Gastroesophageal sphincter (tissue), 4 donors: Measurements from ENCODE around the gene OSTM1. TPM values are rescaled to one million over a fixed set of nuclear protein-coding genes. Genes with fewer than 3 reads are reported as not detected.
"Not testable (repeated sequence)": the region's sequence is repeated elsewhere in the genome, so short reads cannot be mapped to it uniquely, and the experiment has no call there.

Experiments used
- ATAC-seq: fragments of 150-250 bp; one replicate; pipeline ENCODE4 v1.9.1; 2016; ENCODE audit warnings: mild to moderate bottlenecking, moderate library complexity
- H3K27ac ChIP-seq, 4 donors: fragments of 200-600 bp; sonication (generic) in 3 of 4; 1 replicate in 3 of 4; 2 replicates in 1 of 4; pipeline ENCODE4 v1.5.1; 2016 to 2019
- H3K27me3 ChIP-seq: fragments of 200-600 bp; sonication (generic); one replicate; pipeline ENCODE4 v1.5.1; 2019
- H3K36me3 ChIP-seq, 2 donors: fragments of 200-600 bp; sonication (generic); one replicate each; pipeline ENCODE4 v1.5.1; 2019; ENCODE audit warnings: control low read depth in 1 of 2
- H3K4me1 ChIP-seq, 3 donors: fragments of 200-600 bp; sonication (generic); 1 replicate in 2 of 3; 2 replicates in 1 of 3; pipeline ENCODE4 v1.5.1; 2016 to 2019; ENCODE audit warnings: control low read depth in 2 of 3
- H3K4me3 ChIP-seq, 2 donors: fragments of 200-600 bp; sonication (generic); one replicate each; pipeline ENCODE4 v1.5.1; 2019; ENCODE audit warnings: mild to moderate bottlenecking in 1 of 2, moderate library complexity in 1 of 2
- H3K9me3 ChIP-seq, 3 donors: fragments of 200-600 bp; sonication (generic); one replicate each; pipeline ENCODE4 v1.5.1; 2017 to 2019; ENCODE audit warnings: control low read depth in 2 of 3
- CTCF ChIP-seq, 4 experiments: fragments of 200-600 bp in 2 of 4; fragments of 450-650 bp in 2 of 4; sonication (generic) in 1 of 4; IDR thresholded peaks; one replicate each; pipeline ENCODE4 v1.5.1; 2017 to 2019; ENCODE audit warnings: antibody characterized with exemption in 4 of 4, mild to moderate bottlenecking in 2 of 4, moderate library complexity in 2 of 4
- EP300 ChIP-seq: sonication (generic); formaldehyde crosslinking; IDR thresholded peaks from one replicate; pipeline ENCODE4 v1.6.1; 2017; ENCODE audit warnings: antibody characterized with exemption, mild to moderate bottlenecking
- POLR2A ChIP-seq, 2 donors: fragments of 450-650 bp; IDR thresholded peaks; one replicate each; pipeline ENCODE4 v1.6.1; 2017; ENCODE audit warnings: antibody characterized with exemption in 2 of 2, mild to moderate bottlenecking in 2 of 2, moderate library complexity in 1 of 2
- POLR2AphosphoS5 ChIP-seq: sonication (generic); formaldehyde crosslinking; IDR thresholded peaks from one replicate; pipeline ENCODE4 v1.6.1; 2017; ENCODE audit warnings: antibody characterized with exemption
- WGBS, 2 donors: methylation state at CpG; one replicate each; pipeline ENCODE4 v1.1.5; 2018; ENCODE audit warnings: low coverage in 1 of 2; 5-methylcytosine and 5-hydroxymethylcytosine counted together
- total RNA-seq, 4 donors: library from RNA; depleted of rRNA; stranded (reverse); fragments of >200 nt; gene quantifications; one replicate each; pipeline ENCODE4 v1.1.0, GENCODE V29; 2016

Gene OSTM1
- total RNA-seq, 4 donors from 2014 or later = 44.6 to 78.1 (median 55.5) TPM

DNA sequence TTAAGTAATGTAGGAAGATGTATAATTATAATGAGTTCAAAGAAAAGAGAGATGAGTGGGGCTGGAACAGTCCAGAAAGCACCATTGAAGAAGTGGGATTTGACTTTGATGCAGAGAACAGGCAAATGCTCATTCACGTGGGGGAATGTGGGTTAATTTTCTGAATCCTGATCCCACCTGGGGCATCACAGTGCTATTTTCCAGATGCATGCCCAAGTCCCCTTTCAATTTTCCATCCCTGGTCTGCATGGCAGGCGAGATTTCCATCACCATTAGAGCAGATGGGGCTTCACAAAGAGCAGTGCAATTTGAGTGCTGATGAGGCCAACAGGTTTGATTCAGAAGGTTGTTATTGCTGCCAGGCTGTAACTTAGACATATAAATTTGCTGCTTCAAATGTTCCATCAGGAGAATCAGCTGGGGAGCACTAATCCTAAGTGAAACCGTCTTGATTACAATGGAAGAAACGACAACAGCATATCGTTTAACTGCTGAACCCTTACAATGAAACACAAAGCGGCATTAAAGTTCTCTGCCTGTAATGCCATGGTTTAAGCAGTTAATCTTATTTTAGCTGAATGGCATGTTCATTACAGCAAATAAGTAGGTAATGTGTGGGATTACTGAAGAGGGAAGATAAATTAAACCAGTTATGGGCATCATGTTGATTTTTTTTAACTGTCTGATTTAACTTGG is 45.2 kb downstream of the OSTM1 start:
- H3K9me3 ChIP-seq = no peaks in the 10 kb centered on the region
- H3K4me1 ChIP-seq = no peaks in the 10 kb centered on the region
- no peak overlapping the region for H3K4me3 ChIP-seq
- no peak overlapping the region for H3K27ac ChIP-seq
- 81 to 86% methylated on average over 2 to 6 of the region's 6 CpGs for WGBS, 2 donors
- H3K36me3 ChIP-seq = peaks cover 0 to 12% of the 10 kb centered on the region in 2 donors
- ATAC-seq = no peak
- no peaks in the 10 kb centered on the region for H3K27me3 ChIP-seq
- no peak for TF ChIP-seq EP300
- TF ChIP-seq CTCF (IDR thresholded peaks at IDR 0.05) = no peak
- no peak for TF ChIP-seq POLR2AphosphoS5
- no peak for TF ChIP-seq POLR2A (IDR thresholded peaks at IDR 0.05)

DNA sequence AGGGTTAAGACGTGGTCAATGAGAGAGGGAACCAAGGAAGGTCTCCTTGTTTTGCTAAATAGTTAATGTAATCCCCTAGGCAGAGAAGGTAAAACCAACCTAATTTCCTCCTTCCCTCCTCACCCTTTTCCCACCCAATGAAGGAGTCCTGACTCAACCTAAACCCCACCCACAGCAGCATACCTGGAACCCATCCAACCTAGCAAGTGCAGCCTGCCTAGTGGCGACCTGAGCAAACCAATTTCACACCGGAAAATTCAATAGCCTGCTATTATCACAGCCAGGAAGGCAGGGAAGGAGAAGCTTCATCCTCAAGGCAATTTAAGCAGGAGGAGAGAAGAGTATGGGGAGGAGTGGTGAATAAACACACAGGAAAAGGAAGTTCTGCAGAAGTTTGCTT is 46.9 kb downstream of the OSTM1 start:
- Histone ChIP-seq H3K4me1 (no peaks in the 10 kb centered on the region), H3K27ac (no peak overlapping the region), H3K27me3 (no peaks in the 10 kb centered on the region), H3K36me3 (peaks cover 0 to 7% of the 10 kb centered on the region in 2 donors), H3K4me3 (no peak overlapping the region), H3K9me3 (no peaks in the 10 kb centered on the region)
- no peak for TF ChIP-seq EP300
- no peak for TF ChIP-seq POLR2AphosphoS5
- TF ChIP-seq CTCF (IDR thresholded peaks at IDR 0.05) = no peak
- no peak for TF ChIP-seq POLR2A (IDR thresholded peaks at IDR 0.05)
- no peak for ATAC-seq
- 94% methylated on average over 1 of the region's 3 CpGs; no CpG with 5 or more reads in 1 of the 2 donors for WGBS, 2 donors

GRCh38 chr6:108027056-108027455 is 47.5 kb downstream of the OSTM1 start:
- Histone ChIP-seq H3K4me1 (no peaks in the 10 kb centered on the region), H3K27me3 (no peaks in the 10 kb centered on the region), H3K36me3 (peaks cover 0 to 1% of the 10 kb centered on the region in 2 donors), H3K9me3 (no peaks in the 10 kb centered on the region), H3K27ac (no peak overlapping the region), H3K4me3 (no peak overlapping the region)
- TF ChIP-seq EP300 (no peak), POLR2A (IDR thresholded peaks at IDR 0.05) (no peak), CTCF (IDR thresholded peaks at IDR 0.05) (no peak), POLR2AphosphoS5 (no peak)
- no peak for ATAC-seq
- WGBS, 2 donors = 50 to 66% methylated on average over 2 to 3 of the region's 3 CpGs

GRCh38 chr6:108024427-108025073 is 50.0 kb downstream of the OSTM1 start:
- Histone ChIP-seq H3K36me3 (no peaks in the 10 kb centered on the region), H3K4me1 (no peaks in the 10 kb centered on the region), H3K27me3 (no peaks in the 10 kb centered on the region), H3K27ac (no peak overlapping the region), H3K9me3 (no peaks in the 10 kb centered on the region), H3K4me3 (no peak overlapping the region)
- 88 to 97% methylated on average over 3 to 4 of the region's 6 CpGs for WGBS, 2 donors
- ATAC-seq = no peak
- TF ChIP-seq POLR2A (IDR thresholded peaks at IDR 0.05) = no peak

DNA sequence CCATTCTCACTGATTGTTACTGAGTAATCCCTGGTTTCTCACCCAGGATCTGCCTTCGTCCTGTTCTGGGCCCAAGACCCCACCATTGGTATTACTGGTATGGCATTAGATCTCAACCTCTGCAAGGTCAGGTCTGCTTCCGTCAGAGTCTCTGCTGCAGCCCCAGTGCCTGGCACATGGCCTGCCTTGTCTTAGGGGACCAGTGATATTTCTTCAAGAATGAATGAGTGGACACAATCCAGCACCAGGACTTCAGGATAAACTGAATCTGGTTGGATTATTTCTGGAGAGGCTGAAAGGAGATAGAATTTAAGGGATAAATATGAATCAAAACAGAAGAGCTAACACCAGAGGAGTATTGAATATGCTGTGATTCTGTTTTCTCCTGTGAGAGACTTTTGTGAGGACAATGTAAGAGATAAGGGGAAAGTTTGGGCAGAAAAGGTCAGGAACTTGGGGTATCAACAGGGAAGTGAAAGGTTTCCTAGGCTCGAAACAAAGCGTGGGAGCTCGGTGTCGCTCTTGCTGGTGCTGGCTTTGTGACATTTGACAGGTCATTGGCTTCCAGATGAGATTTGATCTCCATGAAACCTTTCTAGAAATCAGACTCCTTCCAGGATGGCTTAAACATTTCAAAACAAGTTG is 53.9 kb downstream of the OSTM1 start:
- H3K9me3 ChIP-seq = no peaks in the 10 kb centered on the region
- no peak overlapping the region for H3K27ac ChIP-seq
- WGBS, 2 donors = 77 to 85% methylated on average over 6 of the region's 6 CpGs
- H3K36me3 ChIP-seq = no peaks in the 10 kb centered on the region
- H3K4me3 ChIP-seq = no peak overlapping the region
- TF ChIP-seq EP300 = no peak
- TF ChIP-seq POLR2A (IDR thresholded peaks at IDR 0.05) = no peak
- H3K27me3 ChIP-seq = no peaks in the 10 kb centered on the region
- no peaks in the 10 kb centered on the region for H3K4me1 ChIP-seq
- no peak for ATAC-seq

DNA sequence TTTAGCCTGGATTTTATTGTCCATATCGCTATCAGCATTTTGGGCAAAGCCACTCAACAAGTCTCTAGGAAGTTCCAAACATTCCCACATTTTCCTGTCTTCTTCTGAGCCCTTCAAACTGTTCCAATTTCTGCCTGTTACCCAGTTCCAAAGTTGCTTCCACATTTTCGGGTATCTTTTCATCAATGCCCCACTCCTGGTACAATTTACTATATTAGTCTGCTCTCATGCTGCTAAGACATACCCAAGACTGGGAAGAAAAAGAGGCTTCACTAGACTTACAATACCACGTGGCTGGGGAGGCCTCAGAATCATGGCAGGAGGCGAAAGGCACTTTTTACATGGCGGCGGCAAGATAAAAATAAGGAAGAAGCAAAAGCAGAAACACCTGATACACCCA is 58.3 kb downstream of the OSTM1 start:
- H3K4me3 ChIP-seq, H3K9me3 ChIP-seq, H3K4me1 ChIP-seq, H3K27ac ChIP-seq, H3K36me3 ChIP-seq, H3K27me3 ChIP-seq, ATAC-seq: not testable (repeated sequence)
- WGBS, 2 donors = 89 to 90% methylated on average over 4 to 5 of the region's 6 CpGs
